Measurements from ENCODE around the gene LOXL1. TPM values are rescaled to one million over a fixed set of nuclear protein-coding genes. Genes with fewer than 3 reads are reported as not detected.

The LOXL1 gene
- total and polyA plus RNA-seq, 7 donors = 3.0 to 27.7 (median 9.7) TPM; not detected in 1

DNA sequence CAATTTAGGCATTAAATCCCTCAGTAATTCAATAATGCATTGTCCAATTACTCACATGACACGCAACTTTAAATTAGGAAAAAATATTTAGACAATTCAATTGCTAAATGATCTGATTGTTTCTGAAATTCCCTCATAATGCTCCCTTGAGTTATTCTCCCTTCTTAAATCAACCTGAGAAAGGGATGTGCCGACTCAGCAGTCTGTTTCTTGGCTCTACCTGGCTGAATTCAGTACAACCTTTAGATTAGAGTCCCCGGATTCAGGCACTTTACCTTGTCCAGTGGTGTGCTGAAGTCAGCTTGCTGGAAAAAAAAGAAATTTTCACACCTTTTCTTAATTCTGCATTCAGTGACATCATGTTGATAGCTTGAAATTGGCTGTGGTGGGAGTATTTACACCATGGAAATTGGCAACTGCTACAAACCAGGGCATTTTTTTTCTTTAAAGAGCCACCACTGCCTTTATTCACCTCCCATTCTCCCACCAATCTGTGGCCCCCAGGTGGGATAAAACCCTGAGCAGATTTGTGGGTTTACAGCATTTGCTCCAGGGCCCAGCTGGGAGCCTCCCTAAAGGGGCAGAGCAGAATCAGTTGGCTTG, 20.9 kb upstream of the LOXL1 start:
- no peak overlapping the region for H3K27ac ChIP-seq
- intact Hi-C loops (cut with DNase I) = loop anchor here (10.0 kb wide), 2 partner anchors 151 to 201 kb away; partner anchors contain the start of gene INSYN1
- H3K9me3 ChIP-seq = no peaks in the 10 kb centered on the region
- 90 to 95% methylated on average over 3 of the region's 3 CpGs for WGBS, 2 donors
- H3K4me3 ChIP-seq = no peak overlapping the region
- no peaks in the 10 kb centered on the region for H3K36me3 ChIP-seq
- no peaks in the 10 kb centered on the region for H3K27me3 ChIP-seq
- peak; percentile 18 for DNase-seq
- TF ChIP-seq POLR2AphosphoS5 (IDR thresholded peaks at IDR 0.05) (no peak), EP300 (IDR thresholded peaks at IDR 0.05) (no peak), CTCF (IDR thresholded peaks at IDR 0.05) (no peak), POLR2A (IDR thresholded peaks at IDR 0.05) (no peak)
- H3K4me1 ChIP-seq = no peaks in the 10 kb centered on the region

DNA sequence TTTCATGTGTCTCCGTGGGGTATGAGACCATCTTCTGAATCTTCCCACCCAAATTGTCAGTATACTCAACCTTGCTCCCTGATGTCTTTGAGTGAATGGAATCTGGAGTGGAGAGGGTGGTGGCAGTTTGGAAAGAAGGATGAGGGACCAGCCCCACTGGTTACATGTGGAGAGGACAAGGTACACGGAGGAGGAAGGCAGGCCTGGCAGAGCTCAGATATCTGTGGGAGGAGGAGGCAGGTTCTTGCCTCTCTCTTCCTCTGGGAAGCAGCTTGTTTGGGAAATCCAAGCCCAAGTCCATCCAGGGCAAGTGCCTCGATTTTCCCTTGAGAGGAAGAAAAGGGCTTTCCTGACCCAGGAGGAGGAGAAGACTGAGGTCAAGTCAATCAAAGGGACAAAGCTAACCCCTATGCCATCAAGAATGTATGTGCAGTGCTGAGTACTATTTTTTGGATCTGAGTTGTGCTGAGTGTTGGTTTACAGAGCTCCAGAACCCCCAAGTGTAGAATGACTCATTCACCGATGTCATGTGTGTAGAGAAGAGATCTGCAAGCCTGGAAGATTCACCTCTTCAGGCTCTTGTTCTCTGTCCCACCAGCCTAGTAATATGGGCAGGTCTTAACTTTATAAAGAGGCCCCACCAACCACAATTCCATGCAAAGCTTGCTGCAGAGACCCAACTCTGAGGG, 19.8 kb upstream of the LOXL1 start:
- no peaks in the 10 kb centered on the region for H3K9me3 ChIP-seq
- no peak overlapping the region for H3K4me3 ChIP-seq
- TF ChIP-seq POLR2A (IDR thresholded peaks at IDR 0.05) (no peak), CTCF (IDR thresholded peaks at IDR 0.05) (no peak), POLR2AphosphoS5 (IDR thresholded peaks at IDR 0.05) (no peak), EP300 (IDR thresholded peaks at IDR 0.05) (no peak)
- no peak for DNase-seq
- no peak overlapping the region for H3K27ac ChIP-seq
- H3K4me1 ChIP-seq = no peaks in the 10 kb centered on the region
- no peaks in the 10 kb centered on the region for H3K27me3 ChIP-seq
- H3K36me3 ChIP-seq = no peaks in the 10 kb centered on the region
- WGBS, 2 donors = 75 to 77% methylated on average over 4 of the region's 4 CpGs
- intact Hi-C loops (cut with DNase I) = loop anchor here (2.0 to 10.0 kb wide), 3 partner anchors 32 to 202 kb away; partner anchors contain the start of gene INSYN1

DNA sequence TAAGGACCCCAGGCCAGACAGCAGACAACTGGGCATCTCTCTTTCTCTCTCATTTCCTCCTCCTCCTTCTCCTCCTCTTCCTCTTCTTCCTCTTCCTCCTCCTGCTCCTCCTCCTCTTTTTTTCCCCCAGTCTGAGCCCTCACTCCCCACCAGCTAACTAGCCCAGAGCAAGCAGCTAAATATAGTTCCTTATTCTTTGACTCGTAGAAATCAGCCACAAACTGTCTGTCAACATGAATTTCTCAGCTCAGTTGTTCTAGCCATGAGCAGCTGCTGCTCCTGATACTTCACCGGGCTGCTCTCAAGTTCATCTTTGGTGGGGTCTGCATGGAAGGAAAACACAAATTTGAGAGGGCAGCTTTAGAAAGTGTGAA, 19.2 kb upstream of the LOXL1 start:
- WGBS, 2 donors = 46 to 71% methylated on average over 2 of the region's 2 CpGs
- Histone ChIP-seq H3K36me3 (no peaks in the 10 kb centered on the region), H3K9me3 (no peaks in the 10 kb centered on the region), H3K4me3 (no peak overlapping the region), H3K27ac (no peak overlapping the region), H3K27me3 (no peaks in the 10 kb centered on the region), H3K4me1 (no peaks in the 10 kb centered on the region)
- intact Hi-C loops (cut with DNase I) = loop anchor here (2.0 to 10.0 kb wide), 3 partner anchors 32 to 202 kb away; partner anchors contain the start of gene INSYN1
- TF ChIP-seq POLR2A (IDR thresholded peaks at IDR 0.05) = no peak
- TF ChIP-seq CTCF (IDR thresholded peaks at IDR 0.05) = no peak
- no peak for TF ChIP-seq EP300 (IDR thresholded peaks at IDR 0.05)
- no peak for TF ChIP-seq POLR2AphosphoS5 (IDR thresholded peaks at IDR 0.05)
- DNase-seq = no peak

GRCh38 chr15:73908030-73908821, 18.0 kb upstream of the LOXL1 start:
- no peaks in the 10 kb centered on the region for H3K9me3 ChIP-seq
- DNase-seq = peak; percentile 87
- H3K4me1 ChIP-seq = no peaks in the 10 kb centered on the region
- no peak overlapping the region for H3K4me3 ChIP-seq
- H3K27ac ChIP-seq = no peak overlapping the region
- no peak for TF ChIP-seq POLR2A (IDR thresholded peaks at IDR 0.05)
- TF ChIP-seq CTCF (IDR thresholded peaks at IDR 0.05) = peak; percentile 78 to 92 (median 82)
- intact Hi-C loops (cut with DNase I) = loop anchor here (10.0 kb wide), 2 partner anchors 153 to 203 kb away; partner anchors contain the start of gene INSYN1
- no peaks in the 10 kb centered on the region for H3K27me3 ChIP-seq
- no peaks in the 10 kb centered on the region for H3K36me3 ChIP-seq
- 12 to 17% methylated on average over 7 of the region's 7 CpGs for whole genome bisulfite sequencing, 2 donors

Data from sigmoid colon (tissue), 7 donors.